CD14-positive monocyte (primary cell): Measurements from ENCODE around the gene ZNF778. TPM values are rescaled to one million over a fixed set of nuclear protein-coding genes. Genes with fewer than 3 reads are reported as not detected.

Experiments
- DNase-seq, 3 donors: peaks; one replicate each; pipeline ENCODE4 v3.0.0-alpha.2; 2011 to 2022
- H2AFZ ChIP-seq: 2 replicates; pipeline ENCODE4 v1.6.0; 2012; ENCODE audit warnings: mild to moderate bottlenecking, low read depth, low read length, inconsistent platforms; ENCODE audit not compliant: insufficient read depth, poor library complexity, severe bottlenecking
- H3K27ac ChIP-seq, 2 donors: 1 replicate in 1 of 2; 2 replicates in 1 of 2; pipeline ENCODE4 v1.5.1; 2012 to 2013; ENCODE audit warnings: low read length in 2 of 2, control low read depth in 1 of 2, inconsistent platforms in 1 of 2, low read depth in 1 of 2, mild to moderate bottlenecking in 1 of 2
- H3K27me3 ChIP-seq, 2 donors: one replicate each; pipeline versions ENCODE4 v1.6.0 to v1.6.1; 2011 to 2013; ENCODE audit warnings: low read length in 2 of 2; ENCODE audit not compliant: control insufficient read depth in 2 of 2, insufficient read depth in 2 of 2
- H3K36me3 ChIP-seq, 2 donors: replicated peaks in 1 of 2; 1 replicate in 1 of 2; 2 replicates in 1 of 2; pipeline versions ENCODE4 v1.5.1 to v1.6.1; 2012 to 2013; ENCODE audit warnings: low read length in 2 of 2, control low read depth in 1 of 2, inconsistent platforms in 1 of 2, mild to moderate bottlenecking in 1 of 2; ENCODE audit not compliant: insufficient read depth in 2 of 2, control insufficient read depth in 1 of 2
- H3K4me1 ChIP-seq, 2 donors: 1 replicate in 1 of 2; 2 replicates in 1 of 2; pipeline versions ENCODE4 v1.5.1 to v1.6.1; 2012 to 2013; ENCODE audit warnings: low read length in 2 of 2, control low read depth in 1 of 2, inconsistent platforms in 1 of 2, mild to moderate bottlenecking in 1 of 2, moderate library complexity in 1 of 2; ENCODE audit not compliant: insufficient read depth in 2 of 2, control insufficient read depth in 1 of 2
- H3K4me2 ChIP-seq: replicated peaks from 2 replicates; pipeline ENCODE3; 2012; ENCODE audit warnings: low read length, moderate library complexity, mild to moderate bottlenecking; ENCODE audit not compliant: poor library complexity, severe bottlenecking; ENCODE audit errors: extremely low read depth
- H3K4me3 ChIP-seq, 3 experiments: fragments of 200-600 bp in 1 of 3; sonication (generic) in 1 of 3; replicated peaks in 1 of 3; 1 replicate in 2 of 3; 2 replicates in 1 of 3; pipeline ENCODE4 v1.5.1; 2011 to 2013; ENCODE audit warnings: low read length in 3 of 3, mild to moderate bottlenecking in 3 of 3, control low read depth in 2 of 3, low read depth in 2 of 3, inconsistent platforms in 1 of 3, moderate library complexity in 1 of 3
- H3K79me2 ChIP-seq: 2 replicates; pipeline ENCODE4 v1.6.0; 2012; ENCODE audit warnings: mild to moderate bottlenecking, control low read depth, inconsistent platforms, low read length, moderate library complexity; ENCODE audit not compliant: insufficient read depth
- H3K9ac ChIP-seq: 2 replicates; pipeline ENCODE4 v1.6.0; 2017; ENCODE audit warnings: low read length, mild to moderate bottlenecking; ENCODE audit not compliant: insufficient read depth, poor library complexity, severe bottlenecking
- H3K9me3 ChIP-seq, 2 donors: replicated peaks in 1 of 2; 1 replicate in 1 of 2; 2 replicates in 1 of 2; pipeline versions ENCODE4 v1.5.1 to v1.6.1; 2012 to 2013; ENCODE audit warnings: low read length in 2 of 2, control low read depth in 1 of 2; ENCODE audit not compliant: control insufficient read depth in 1 of 2, insufficient read depth in 1 of 2
- H4K20me1 ChIP-seq: 2 replicates; pipeline ENCODE4 v1.6.0; 2012; ENCODE audit warnings: mild to moderate bottlenecking, low read length, control low read depth, moderate library complexity; ENCODE audit not compliant: insufficient read depth
- H3K27ac Mint-ChIP-seq, 7 donors: one replicate each; pipeline ENCODE4 v1.8.0; 2020; ENCODE audit warnings: mild to moderate bottlenecking in 7 of 7, mixed read lengths in 7 of 7, moderate library complexity in 6 of 7, inconsistent platforms in 2 of 7
- H3K27me3 Mint-ChIP-seq, 3 donors: one replicate each; pipeline ENCODE4 v1.8.0; 2021 to 2022; ENCODE audit warnings: low read depth in 3 of 3, mild to moderate bottlenecking in 3 of 3, mixed read lengths in 3 of 3, moderate library complexity in 3 of 3, inconsistent platforms in 1 of 3
- H3K36me3 Mint-ChIP-seq, 2 donors: one replicate each; pipeline ENCODE4 v1.8.0; 2020; ENCODE audit warnings: mixed read lengths in 2 of 2, inconsistent platforms in 1 of 2, mild to moderate bottlenecking in 1 of 2
- H3K4me1 Mint-ChIP-seq: one replicate; pipeline ENCODE4 v1.8.0; 2020; ENCODE audit warnings: mild to moderate bottlenecking, mixed read lengths
- H3K4me3 Mint-ChIP-seq, 2 donors: one replicate each; pipeline ENCODE4 v1.8.0; 2020; ENCODE audit warnings: mild to moderate bottlenecking in 2 of 2, mixed read lengths in 2 of 2, moderate library complexity in 1 of 2
- H3K9me3 Mint-ChIP-seq, 7 donors: one replicate each; pipeline ENCODE4 v1.8.0; 2020 to 2022; ENCODE audit warnings: mixed read lengths in 7 of 7, mild to moderate bottlenecking in 6 of 7, moderate library complexity in 6 of 7, inconsistent platforms in 2 of 7
- CTCF ChIP-seq: fragments of 200-600 bp; IDR thresholded peaks from one replicate; pipeline ENCODE4 v1.8.0; 2022; ENCODE audit warnings: antibody characterized with exemption, mild to moderate bottlenecking
- WGBS: methylation state at CpG from one replicate; pipeline ENCODE4 v1.1.5; 2013; ENCODE audit warnings: missing lambda C conversion rate; ENCODE audit not compliant: insufficient coverage; 5-methylcytosine and 5-hydroxymethylcytosine counted together
- intact Hi-C, 2 donors: fragments of 100-400 bp; cut with micrococcal nuclease; formaldehyde crosslinking; loops; one replicate each; pipeline versions ENCODE4 v1.15.0 to v1.15.1; 2023
- polyA plus RNA-seq, 3 donors: library from polyadenylated mRNA; depleted of rRNA in 1 of 3; unstranded in 2 of 3; stranded (reverse) in 1 of 3; fragments of 300-500 nt in 2 of 3; fragments of >200 nt in 1 of 3; fragmentation: Illumina TruSeq in 2 of 3; gene quantifications; 1 replicate in 2 of 3; 2 replicates in 1 of 3; pipeline ENCODE4 v1.2.3, GENCODE V29; 2012 to 2021

Gene ZNF778
- polyA plus RNA-seq, 3 donors = 0.51 to 9.0 (median 0.60) TPM

- DNase-seq = peak; percentile 81 to 92 (median 88)
- H3K27ac ChIP-seq = peak overlapping the region; percentile 91 to 97
- H3K27ac Mint-ChIP-seq = peak overlapping the region; percentile 95 to 99 (median 98)
- peaks cover 0 to 3% (median 0%) of the 10 kb centered on the region in 7 donors for H3K9me3 Mint-ChIP-seq
- H3K4me3 ChIP-seq = peak overlapping the region; percentile 59 to 80 (median 79)
- intact Hi-C loops = loop anchor here in 1 of 2 donors (2.0 kb wide), 1 partner anchor 47 kb away; no protein-coding TSS in a partner anchor
- peak overlapping the region; percentile 83 for H3K9ac ChIP-seq
- no peak for TF ChIP-seq CTCF
- peaks cover 0 to 2% of the 10 kb centered on the region in 2 donors for H3K9me3 ChIP-seq
- H3K36me3 ChIP-seq = no peaks in the 10 kb centered on the region
- H3K4me2 ChIP-seq = peak overlapping the region; percentile 90
- peaks cover 14 to 18% of the 10 kb centered on the region in 2 donors for H3K4me1 ChIP-seq
- peak overlapping the region; percentile 94 to 96 for H3K4me3 Mint-ChIP-seq
- peak overlapping the region; percentile 74 for H2AFZ ChIP-seq
- peaks cover 15% of the 10 kb centered on the region for H3K4me1 Mint-ChIP-seq
- no peaks in the 10 kb centered on the region for H3K36me3 Mint-ChIP-seq
- WGBS = 9% methylated on average over 28 of the region's 39 CpGs
- peaks cover 17 to 20% (median 18%) of the 10 kb centered on the region in 3 donors for H3K27me3 Mint-ChIP-seq
- H3K27me3 ChIP-seq = peaks cover 0 to 6% of the 10 kb centered on the region in 2 donors
- H4K20me1 ChIP-seq = no peaks in the 10 kb centered on the region
- H3K79me2 ChIP-seq = no peaks in the 10 kb centered on the region
Measured at GRCh38 chr16:89241187-89242007, 23.9 kb downstream of the ZNF778 start.

DNA sequence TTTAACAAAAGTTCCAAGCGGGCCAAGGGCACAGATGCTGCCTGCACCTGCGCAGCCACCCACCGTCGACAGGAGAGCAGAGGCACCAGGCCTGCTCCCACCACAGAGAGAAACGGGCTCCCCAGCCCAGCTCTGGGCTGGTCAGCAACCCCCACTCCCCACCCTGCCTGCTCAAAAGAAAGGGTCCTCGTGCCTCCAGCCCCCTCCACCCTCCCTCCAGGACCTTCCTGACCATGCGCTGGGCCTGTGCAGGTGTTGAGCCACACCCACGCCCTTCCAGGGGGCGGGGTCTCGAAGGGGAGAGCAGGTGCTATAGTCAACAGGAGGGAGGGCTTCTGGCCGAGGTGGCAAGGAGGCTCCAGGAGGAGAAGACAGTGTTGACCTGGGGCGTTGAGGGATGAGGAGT, 25.3 kb downstream of the ZNF778 start:
- H3K4me1 ChIP-seq = peaks cover 22 to 29% of the 10 kb centered on the region in 2 donors
- TF ChIP-seq CTCF = no peak
- no peaks in the 10 kb centered on the region for H3K36me3 Mint-ChIP-seq
- peaks cover 0 to 12% of the 10 kb centered on the region in 2 donors for H3K27me3 ChIP-seq
- no peak overlapping the region for H3K9ac ChIP-seq
- H3K27ac Mint-ChIP-seq = peak overlapping the region in 1 of 7 donors; percentile 31
- H3K9me3 Mint-ChIP-seq = peaks cover 0 to 3% (median 0%) of the 10 kb centered on the region in 7 donors
- H3K27ac ChIP-seq = no peak overlapping the region
- no peaks in the 10 kb centered on the region for H3K79me2 ChIP-seq
- H3K4me2 ChIP-seq = no peak overlapping the region
- intact Hi-C loops = no loop called here
- no peak overlapping the region for H3K4me3 ChIP-seq
- no peak for DNase-seq
- no peaks in the 10 kb centered on the region for H3K36me3 ChIP-seq
- peaks cover 20 to 21% (median 20%) of the 10 kb centered on the region in 3 donors for H3K27me3 Mint-ChIP-seq
- peaks cover 19% of the 10 kb centered on the region for H3K4me1 Mint-ChIP-seq
- no peak overlapping the region for H3K4me3 Mint-ChIP-seq
- H2AFZ ChIP-seq = no peak overlapping the region
- no peaks in the 10 kb centered on the region for H4K20me1 ChIP-seq
- H3K9me3 ChIP-seq = peaks cover 0 to 3% of the 10 kb centered on the region in 2 donors
- 57% methylated on average over 8 of the region's 12 CpGs for WGBS
